Breast epithelium (tissue), 4 donors: ENCODE results near the gene AGBL1. TPM values are rescaled to one million over a fixed set of nuclear protein-coding genes. Genes with fewer than 3 reads are reported as not detected.

Experiments used
- DNase-seq, 2 donors: peaks; one replicate each; pipeline ENCODE4 v3.0.0-alpha.2; 2019; ENCODE audit warnings: low spot score in 2 of 2
- H3K27ac ChIP-seq, 2 donors: fragments of 200-600 bp; sonication (generic) in 1 of 2; one replicate each; pipeline ENCODE4 v1.5.1; 2016 to 2019; ENCODE audit warnings: mild to moderate bottlenecking in 1 of 2
- H3K27me3 ChIP-seq, 2 donors: fragments of 200-600 bp; sonication (generic) in 1 of 2; one replicate each; pipeline versions ENCODE4 v1.5.1 to v1.6.0; 2017 to 2019; ENCODE audit warnings: control low read depth in 1 of 2, mild to moderate bottlenecking in 1 of 2
- H3K36me3 ChIP-seq: fragments of 200-600 bp; one replicate; pipeline ENCODE4 v1.5.1; 2019
- H3K4me1 ChIP-seq, 2 donors: fragments of 200-600 bp; sonication (generic); one replicate each; pipeline ENCODE4 v1.5.1; 2016 to 2019; ENCODE audit warnings: control low read depth in 1 of 2
- H3K4me3 ChIP-seq, 3 donors: fragments of 200-600 bp; sonication (generic); 1 replicate in 2 of 3; 2 replicates in 1 of 3; pipeline ENCODE4 v1.5.1; 2016 to 2019; ENCODE audit warnings: mild to moderate bottlenecking in 3 of 3, moderate library complexity in 2 of 3
- H3K9me3 ChIP-seq, 2 donors: fragments of 200-600 bp; sonication (generic) in 1 of 2; one replicate each; pipeline ENCODE4 v1.5.1; 2016 to 2019; ENCODE audit warnings: control low read depth in 1 of 2
- POLR2A ChIP-seq: fragments of 450-650 bp; IDR thresholded peaks from one replicate; pipeline ENCODE4 v1.6.1; 2016; ENCODE audit warnings: antibody characterized with exemption, mild to moderate bottlenecking, moderate library complexity
- POLR2AphosphoS5 ChIP-seq, 3 donors: sonication (generic); formaldehyde crosslinking; IDR thresholded peaks; one replicate each; pipeline ENCODE4 v1.6.1; 2017; ENCODE audit warnings: antibody characterized with exemption in 3 of 3
- intact Hi-C: fragments of 100-400 bp; cut with DNase I; formaldehyde crosslinking; loops from one replicate; pipeline ENCODE4 v1.15.1; 2023; ENCODE audit warnings: low total_unique reads
- total RNA-seq, 3 donors: library from RNA; depleted of rRNA; stranded (reverse); fragments of >200 nt; gene quantifications; one replicate each; pipeline ENCODE4 v1.1.0, GENCODE V29; 2016
- TF ChIP-seq, protein P1 (sequence below), 3 donors: fragments of 450-650 bp; IDR thresholded peaks; one replicate each; pipeline ENCODE4 v1.5.1; 2016 to 2017; ENCODE audit warnings: antibody characterized with exemption in 3 of 3, mild to moderate bottlenecking in 3 of 3, moderate library complexity in 3 of 3

The AGBL1 gene
- total RNA-seq, 3 donors from 2014 or later = not detected

DNA sequence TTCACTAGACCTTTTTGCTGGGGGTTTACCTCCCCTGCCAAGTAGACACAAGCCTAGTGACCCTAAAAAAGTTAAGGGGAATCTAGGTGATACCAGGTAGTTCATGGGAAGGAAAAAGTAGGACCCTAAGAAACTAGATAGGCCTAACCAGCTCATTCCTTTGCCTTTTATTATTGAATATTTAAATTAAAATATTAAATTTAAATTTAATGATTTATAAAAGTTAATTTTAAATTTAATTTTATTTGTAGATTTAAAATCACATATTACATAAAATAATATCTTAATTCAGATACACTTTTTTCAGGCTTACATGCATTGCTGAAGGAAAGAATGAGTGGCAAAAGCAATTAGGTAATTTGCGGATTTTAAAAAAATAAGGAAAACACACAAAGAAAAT is 584.9 kb downstream of the AGBL1 start:
- intact Hi-C loops = no loop called here
- TF ChIP-seq POLR2A = no peak
- no peak for TF ChIP-seq POLR2AphosphoS5 (IDR thresholded peaks at IDR 0.05)
- TF ChIP-seq, protein P1, sequence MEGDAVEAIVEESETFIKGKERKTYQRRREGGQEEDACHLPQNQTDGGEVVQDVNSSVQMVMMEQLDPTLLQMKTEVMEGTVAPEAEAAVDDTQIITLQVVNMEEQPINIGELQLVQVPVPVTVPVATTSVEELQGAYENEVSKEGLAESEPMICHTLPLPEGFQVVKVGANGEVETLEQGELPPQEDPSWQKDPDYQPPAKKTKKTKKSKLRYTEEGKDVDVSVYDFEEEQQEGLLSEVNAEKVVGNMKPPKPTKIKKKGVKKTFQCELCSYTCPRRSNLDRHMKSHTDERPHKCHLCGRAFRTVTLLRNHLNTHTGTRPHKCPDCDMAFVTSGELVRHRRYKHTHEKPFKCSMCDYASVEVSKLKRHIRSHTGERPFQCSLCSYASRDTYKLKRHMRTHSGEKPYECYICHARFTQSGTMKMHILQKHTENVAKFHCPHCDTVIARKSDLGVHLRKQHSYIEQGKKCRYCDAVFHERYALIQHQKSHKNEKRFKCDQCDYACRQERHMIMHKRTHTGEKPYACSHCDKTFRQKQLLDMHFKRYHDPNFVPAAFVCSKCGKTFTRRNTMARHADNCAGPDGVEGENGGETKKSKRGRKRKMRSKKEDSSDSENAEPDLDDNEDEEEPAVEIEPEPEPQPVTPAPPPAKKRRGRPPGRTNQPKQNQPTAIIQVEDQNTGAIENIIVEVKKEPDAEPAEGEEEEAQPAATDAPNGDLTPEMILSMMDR (IDR thresholded peaks at IDR 0.05) = no peak
- DNase-seq = no peak

DNA sequence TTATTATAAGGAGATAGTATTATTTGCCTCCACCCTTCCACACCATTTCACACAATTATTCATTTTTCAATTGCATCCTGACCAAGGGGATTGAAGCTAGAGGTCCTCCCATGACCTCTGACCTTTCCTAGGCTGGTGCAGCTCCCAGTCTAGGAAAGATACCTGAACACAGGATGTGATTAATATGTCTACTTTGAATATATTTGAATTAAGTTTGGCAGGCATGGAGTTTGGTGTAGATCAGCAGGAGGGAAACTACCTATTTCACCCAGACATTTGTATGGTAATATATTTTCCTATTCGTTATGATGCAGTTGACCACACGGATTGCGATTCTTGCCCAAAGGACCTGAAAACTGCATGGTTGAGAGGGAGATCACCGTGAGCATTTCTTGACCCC is 596.3 kb downstream of the AGBL1 start:
- Histone ChIP-seq H3K4me1 (no peaks in the 10 kb centered on the region), H3K4me3 (no peak overlapping the region), H3K36me3 (no peaks in the 10 kb centered on the region), H3K27me3 (no peaks in the 10 kb centered on the region), H3K9me3 (no peaks in the 10 kb centered on the region), H3K27ac (no peak overlapping the region)
- no peak for TF ChIP-seq POLR2A
- no peak for TF ChIP-seq POLR2AphosphoS5 (IDR thresholded peaks at IDR 0.05)
- TF ChIP-seq, protein P1 (IDR thresholded peaks at IDR 0.05) = no peak
- intact Hi-C loops = no loop called here
- DNase-seq = no peak

More for the DNA sequence above, 584.9 kb downstream of the AGBL1 start:
- Histone ChIP-seq H3K27me3 (no peaks in the 10 kb centered on the region), H3K4me1 (no peaks in the 10 kb centered on the region), H3K4me3 (no peak overlapping the region), H3K36me3 (no peaks in the 10 kb centered on the region), H3K9me3 (no peaks in the 10 kb centered on the region), H3K27ac (no peak overlapping the region)

DNA sequence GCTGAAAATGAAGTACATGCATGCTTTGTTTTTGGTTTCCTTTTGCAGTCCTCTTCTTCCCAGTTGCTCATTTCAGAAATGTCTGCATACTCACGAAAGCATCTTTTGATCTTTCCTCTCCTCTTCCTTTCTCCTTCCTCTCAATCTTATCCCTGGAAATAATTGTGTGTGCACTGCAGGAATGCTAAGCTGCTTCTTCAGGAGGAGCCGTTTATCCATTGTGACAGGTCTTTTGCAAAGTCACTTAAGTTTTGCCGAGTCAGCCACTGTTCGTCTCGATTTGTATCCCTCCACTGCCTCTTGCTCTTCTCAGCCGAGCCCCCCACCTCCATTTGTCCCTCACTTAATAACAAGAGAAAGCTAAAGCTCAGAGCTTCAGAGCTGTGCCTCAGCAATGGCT is 597.6 kb downstream of the AGBL1 start:
- Histone ChIP-seq H3K27ac (no peak overlapping the region), H3K4me1 (no peaks in the 10 kb centered on the region), H3K9me3 (no peaks in the 10 kb centered on the region), H3K36me3 (no peaks in the 10 kb centered on the region), H3K4me3 (no peak overlapping the region), H3K27me3 (no peaks in the 10 kb centered on the region)
- no peak for DNase-seq
- TF ChIP-seq, protein P1 (IDR thresholded peaks at IDR 0.05) = no peak
- TF ChIP-seq POLR2AphosphoS5 (IDR thresholded peaks at IDR 0.05) (no peak), POLR2A (no peak)
- intact Hi-C loops = no loop called here

DNA sequence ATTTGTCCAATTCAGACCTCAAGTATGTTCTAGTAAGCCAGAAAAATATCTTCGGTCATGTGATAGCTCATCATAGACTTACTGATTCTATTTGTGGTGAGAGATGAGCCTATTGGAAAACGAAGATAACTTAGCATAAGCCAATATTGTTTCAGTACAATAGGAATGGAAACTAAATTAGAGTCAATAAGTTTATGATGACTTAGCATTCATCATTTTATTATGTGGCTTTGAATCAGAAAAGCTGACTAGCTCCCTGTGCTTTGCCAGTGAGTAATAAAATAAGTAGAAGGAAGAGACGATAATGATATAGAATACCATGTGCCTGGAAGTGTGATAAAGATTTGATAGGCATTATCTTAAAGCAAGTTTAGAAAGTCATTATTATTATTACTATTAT is 605.6 kb downstream of the AGBL1 start:
- intact Hi-C loops = no loop called here
- no peaks in the 10 kb centered on the region for H3K4me1 ChIP-seq
- no peak overlapping the region for H3K27ac ChIP-seq
- peaks cover 0 to 4% of the 10 kb centered on the region in 2 donors for H3K27me3 ChIP-seq
- no peak for DNase-seq
- no peaks in the 10 kb centered on the region for H3K9me3 ChIP-seq
- TF ChIP-seq POLR2A (no peak), POLR2AphosphoS5 (IDR thresholded peaks at IDR 0.05) (no peak)
- TF ChIP-seq, protein P1 (IDR thresholded peaks at IDR 0.05) = no peak
- no peaks in the 10 kb centered on the region for H3K36me3 ChIP-seq
- no peak overlapping the region for H3K4me3 ChIP-seq

DNA sequence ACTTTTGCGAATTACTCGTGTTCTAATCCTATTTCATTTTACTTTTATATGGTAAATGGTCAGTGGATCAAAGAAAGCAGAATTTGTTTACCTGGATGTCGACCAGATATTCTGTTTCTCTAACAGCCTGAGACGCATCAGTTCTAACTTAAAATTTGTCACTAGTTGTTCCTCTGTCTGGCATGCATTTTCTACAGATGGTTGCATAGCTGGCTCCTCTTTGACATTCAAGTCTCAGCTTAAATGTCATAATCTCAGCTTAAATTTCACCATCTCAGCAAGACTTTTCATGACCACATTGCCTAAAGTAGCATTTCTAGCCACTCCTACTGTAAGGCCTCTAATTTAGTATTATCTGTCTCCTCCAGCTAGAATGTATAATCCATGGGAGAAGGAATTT is 609.3 kb downstream of the AGBL1 start:
- peaks cover 0 to 4% of the 10 kb centered on the region in 2 donors for H3K27me3 ChIP-seq
- no peak for TF ChIP-seq POLR2AphosphoS5 (IDR thresholded peaks at IDR 0.05)
- TF ChIP-seq POLR2A = no peak
- TF ChIP-seq, protein P1 (IDR thresholded peaks at IDR 0.05) = no peak
- no peaks in the 10 kb centered on the region for H3K9me3 ChIP-seq
- no peak overlapping the region for H3K27ac ChIP-seq
- no peaks in the 10 kb centered on the region for H3K36me3 ChIP-seq
- no peak for DNase-seq
- no peaks in the 10 kb centered on the region for H3K4me1 ChIP-seq
- intact Hi-C loops = no loop called here
- no peak overlapping the region for H3K4me3 ChIP-seq
